HG02759 (cell line): Measurements from ENCODE around the gene PIGO.

Experiments used
- ATAC-seq: cut with Tn5 transposase; IDR thresholded peaks from one replicate; pipeline ENCODE4 v1.9.1; 2021; ENCODE audit warnings: mild to moderate bottlenecking, moderate library complexity; ENCODE audit not compliant: unreplicated experiment

PIGO gene

DNA sequence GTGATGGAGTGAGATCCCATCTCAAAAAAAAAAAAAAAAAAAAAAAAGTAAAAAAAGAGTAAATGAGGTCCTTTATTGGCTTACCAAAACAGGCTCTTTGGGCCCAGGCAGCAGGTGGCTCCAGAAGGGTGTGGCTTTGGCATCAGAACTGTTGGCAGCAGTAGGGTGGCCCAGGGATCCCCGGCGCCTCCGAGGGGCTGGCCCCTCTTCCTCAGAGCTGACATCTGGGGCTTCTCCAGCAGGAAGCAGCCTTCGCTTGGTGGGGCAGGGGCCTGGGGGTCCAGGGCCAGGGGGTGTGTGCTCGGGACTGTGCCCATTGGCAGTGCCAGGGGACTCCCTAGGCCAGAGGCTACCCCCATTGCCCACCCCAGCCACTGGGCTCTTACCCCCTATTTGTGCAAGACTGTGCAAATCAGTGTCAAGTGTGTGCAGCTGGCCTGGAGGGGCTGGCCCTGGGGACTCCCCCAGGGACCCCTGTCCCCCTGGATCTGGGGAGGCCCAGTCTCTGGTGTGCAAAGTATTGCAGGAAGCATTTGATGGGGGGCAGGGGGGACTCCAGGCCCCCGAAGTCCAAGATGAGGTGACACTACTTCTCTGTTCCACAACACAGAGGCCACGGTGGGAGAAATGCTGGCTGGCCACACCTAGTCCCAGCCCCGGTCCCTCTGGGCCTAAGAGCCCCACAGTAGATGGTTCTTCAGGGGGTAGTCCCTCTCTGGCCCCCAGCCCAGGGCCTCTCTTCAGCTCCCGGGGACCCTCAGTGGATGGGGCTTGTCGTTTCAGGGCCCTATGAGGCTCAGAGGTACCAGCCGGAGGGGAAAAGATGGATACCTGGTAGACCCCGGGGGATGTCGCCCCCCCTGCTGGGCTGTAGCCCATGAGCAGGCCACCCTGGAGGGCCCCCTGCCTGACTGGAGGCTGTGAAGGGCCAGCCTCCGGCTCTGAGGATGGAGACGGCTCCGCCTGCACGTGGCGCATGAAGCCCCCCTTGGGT, 11.2 kb upstream of the PIGO start:
- no peak for ATAC-seq

DNA sequence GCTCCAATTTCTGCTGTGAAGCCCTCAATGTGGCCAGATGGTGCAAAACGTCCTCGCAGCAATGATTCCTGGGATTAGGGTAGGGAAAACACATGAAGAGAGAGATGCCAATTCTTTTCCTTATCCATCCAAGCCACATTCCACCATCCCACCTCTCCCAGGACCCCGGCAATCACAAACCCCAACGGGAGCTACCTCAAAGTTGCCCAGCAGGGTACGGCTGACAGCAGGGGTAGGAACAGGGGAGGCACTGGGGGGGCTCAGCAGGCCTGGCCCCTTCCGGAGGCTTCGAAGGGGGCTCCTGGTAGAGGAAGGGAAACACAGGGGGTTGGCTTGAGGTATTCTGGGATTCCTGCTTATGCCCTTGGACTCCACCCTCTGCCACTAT, 9.9 kb upstream of the PIGO start:
- ATAC-seq: no peak

DNA sequence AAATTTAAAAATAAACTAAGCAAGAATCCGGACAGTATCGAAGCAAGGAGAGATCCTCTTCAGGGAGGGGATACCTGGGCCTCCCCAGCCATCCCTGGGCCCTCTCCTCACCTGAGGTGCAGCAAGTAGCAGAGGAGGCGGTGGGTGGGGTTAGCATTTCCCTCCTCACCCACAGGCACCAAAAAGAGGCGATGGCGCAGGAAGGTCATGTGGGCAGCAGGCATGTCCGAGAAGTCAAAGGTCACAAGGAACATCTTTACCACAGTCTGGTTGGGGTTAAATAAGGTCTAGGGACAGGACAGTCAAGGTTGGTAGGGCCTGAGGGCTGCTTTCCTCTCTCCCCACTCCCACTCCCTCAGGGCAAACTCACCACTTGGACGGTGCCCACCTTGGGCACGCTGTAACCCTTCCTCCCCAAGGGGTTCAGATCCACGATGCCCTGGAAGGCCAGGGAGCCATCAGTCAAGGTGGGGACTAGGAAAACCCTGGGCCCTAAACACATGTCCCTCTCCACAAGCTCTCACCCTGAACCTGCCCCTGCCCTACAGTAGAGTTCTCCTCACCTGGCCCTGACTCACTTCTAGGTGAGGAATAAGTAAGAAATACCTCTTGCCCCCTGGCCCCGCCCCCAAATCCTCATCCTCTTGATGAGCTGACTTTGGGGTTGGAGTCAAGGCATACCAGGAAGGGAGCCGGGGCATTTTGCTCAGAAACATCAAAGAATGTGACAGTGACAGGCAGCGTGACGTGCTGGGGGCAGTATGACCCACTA, 9.4 kb upstream of the PIGO start:
- ATAC-seq: no peak

DNA sequence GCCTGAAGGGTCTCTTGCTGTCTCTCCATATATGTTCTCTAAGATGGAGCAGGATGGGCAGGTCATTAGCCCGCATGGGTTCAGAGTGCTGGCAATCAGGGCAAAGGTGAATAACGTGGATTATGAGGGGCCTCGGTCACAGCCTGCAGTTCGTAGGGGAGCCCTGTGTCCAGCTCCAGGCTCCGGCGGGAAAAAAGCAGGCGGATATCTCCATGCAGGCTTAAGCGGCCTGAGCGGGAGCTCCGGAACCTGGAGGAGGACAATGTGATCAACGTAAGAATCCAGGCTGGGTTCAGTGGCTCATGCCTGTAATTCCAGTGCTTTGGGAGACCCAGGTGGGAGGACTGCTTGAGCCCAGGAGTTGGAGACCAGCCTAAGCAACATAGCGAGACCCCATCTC, 8.7 kb upstream of the PIGO start:
- ATAC-seq: no peak

DNA sequence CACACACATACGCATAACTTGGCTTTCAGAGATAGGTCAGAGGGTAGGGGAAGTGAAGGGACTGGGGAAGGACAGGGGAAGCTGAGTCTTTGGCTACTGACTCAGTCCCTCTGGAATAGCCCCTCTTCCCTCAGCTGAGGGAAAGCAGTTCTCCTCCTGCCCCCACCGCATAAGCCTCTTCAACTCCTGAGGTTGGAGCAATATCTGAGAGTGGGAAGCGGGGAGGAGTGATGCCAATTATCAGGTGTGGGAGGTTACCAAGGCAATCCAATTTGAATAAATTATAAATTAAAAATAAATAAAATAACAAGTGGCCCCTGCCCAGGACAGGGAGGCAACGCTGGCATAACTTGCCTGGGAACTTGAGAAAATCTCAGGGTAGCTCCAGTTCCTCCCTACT, 8.2 kb upstream of the PIGO start:
- ATAC-seq: no peak

DNA sequence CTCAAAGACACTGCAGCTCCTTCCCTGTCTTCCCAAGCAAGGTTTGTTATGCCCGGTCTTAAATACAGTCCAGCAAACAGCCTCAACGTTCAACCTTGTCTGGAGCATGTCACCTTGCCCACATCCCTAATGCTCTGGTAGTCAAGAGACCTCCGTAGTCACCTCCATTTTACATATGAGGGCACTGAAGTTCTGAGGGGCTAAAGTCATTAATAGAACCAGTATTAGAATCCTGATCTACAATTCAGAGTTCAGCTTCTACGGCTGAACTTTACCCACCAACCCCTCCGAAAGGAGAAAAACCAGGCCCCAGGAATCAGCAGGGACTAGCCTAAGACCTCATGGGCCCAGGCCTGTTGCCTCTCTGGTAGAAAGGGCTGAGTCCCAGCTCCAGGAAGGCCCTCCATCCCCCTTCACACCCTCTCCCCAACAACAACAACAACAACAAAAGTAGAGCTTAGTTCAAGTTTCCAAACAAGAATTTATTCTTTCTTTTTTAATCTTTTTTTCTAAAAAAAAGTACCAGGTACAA, 7.3 kb upstream of the PIGO start:
- no peak for ATAC-seq

DNA sequence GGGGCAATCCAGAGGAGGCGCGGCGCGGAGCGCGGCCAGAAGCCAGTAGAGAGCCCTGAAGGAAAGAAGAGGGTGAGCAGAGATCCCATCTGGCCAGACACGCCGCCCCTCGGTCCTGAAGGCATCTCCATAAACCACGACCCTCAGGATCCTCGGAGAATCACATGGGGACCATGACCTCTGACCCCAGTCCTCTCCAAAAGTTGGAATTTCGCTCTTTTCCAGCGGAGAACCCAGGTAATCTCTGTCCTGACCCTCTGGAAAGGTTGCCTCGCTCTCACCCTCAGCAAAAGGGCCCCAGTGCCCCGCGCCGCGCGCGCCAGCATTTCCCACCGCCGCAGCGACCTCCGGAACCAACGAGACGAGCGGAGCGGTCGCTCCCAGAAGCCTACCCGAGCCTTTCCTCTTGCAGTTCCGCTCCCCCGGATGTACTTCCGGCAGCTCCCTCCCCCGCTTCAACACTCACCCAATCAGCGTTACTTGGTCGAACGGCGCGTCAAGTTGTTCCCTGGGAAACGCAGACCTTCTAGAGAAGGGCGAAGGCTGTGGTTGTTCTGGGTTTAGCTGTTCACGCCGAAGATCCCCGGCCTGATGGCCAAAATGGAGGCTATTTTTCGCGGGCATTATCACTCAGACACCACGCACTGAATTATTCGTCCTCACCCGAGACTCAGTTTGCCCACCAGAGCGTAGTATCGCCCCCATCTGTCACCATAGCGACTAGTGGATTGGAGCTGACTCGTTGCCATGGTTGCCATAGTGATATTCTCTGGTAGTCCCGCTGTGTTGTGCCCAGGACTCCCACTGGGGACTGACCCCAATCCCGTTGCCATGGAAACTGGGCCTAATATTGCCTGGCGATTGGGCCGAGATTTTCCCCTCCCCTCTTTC, 6.6 kb upstream of the PIGO start, which contains the start of gene STOML2:
STOML2 (minus strand) TSS at position 363 of the 891 bp plus-strand sequence; CDS start at position 326, 37 bp downstream.
- peak; percentile 98 for ATAC-seq

DNA sequence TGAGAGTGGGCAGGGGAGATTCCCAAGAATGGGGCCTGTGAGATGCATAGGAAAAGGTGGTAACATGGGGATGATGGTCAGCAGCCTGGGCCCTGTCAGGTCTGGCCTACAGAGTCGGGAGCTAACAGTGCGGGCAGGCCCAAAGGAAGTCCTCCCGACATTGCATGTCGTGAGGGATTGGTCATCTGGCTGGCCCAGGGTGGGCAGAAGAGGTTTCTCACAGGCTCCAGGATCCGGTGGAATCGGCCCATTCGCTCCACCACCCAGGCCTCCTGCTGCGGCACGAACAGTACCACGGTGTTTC, 6.0 kb upstream of the PIGO start:
- ATAC-seq: peak; percentile 6

DNA sequence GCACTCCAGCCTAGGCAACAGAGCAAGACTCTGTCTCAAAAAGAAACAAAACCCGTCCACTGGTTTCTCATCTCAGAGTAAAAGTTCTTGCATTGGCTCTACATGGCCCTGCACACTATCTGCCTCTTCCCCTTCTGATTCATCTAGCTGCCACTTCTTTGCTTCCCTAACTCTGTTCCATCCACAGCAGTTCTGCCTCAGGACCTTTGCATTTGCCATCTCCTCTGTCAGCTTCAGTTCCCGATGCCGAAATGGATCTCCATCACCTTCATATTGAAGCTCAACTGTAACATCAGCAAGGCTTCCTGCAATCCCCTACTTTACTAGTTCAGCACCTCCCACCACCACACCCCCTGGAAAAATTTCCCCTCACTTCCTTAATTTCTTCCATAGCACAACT, 1.2 kb upstream of the PIGO start:
- no peak for ATAC-seq

DNA sequence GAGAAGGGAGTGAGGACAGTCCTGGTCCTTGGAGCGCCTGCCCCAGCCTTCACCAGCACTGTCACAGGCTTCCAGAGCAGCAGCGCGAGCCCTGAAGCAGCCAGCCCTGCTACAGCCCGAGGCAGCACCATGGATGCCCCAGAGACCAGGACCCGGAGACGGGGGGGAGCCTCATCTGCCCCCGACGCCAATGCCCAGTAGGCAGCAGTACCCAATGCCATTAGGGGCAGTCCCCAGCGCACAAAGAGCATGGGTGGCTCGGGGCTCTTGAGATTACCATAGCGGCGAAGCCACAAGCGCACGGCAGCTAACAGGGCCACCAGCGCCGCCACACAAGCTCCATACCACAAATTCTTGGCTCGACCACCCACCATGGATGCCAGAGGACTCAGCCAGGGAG, 4.9 kb downstream of the PIGO start:
- ATAC-seq: no peak

DNA sequence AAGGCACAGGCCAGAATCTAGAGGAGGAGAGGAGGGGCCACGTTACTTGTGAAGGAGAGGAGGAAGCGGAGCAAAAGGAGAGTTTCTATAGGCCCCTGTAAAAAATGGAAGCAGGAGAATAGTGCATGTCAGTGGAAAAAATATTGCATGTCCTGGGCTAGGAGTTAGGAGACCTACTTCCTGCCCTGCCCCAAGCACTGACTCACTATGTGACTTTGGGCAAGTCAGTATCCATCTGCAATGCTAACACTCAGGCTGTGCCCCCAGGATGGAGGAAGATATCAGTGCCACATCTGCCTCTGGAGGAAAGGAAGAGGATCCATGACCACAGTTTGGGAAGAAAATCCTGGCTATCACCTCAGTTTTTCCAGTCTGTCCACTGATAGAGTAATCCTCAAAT, 7.0 kb downstream of the PIGO start:
- ATAC-seq: no peak

DNA sequence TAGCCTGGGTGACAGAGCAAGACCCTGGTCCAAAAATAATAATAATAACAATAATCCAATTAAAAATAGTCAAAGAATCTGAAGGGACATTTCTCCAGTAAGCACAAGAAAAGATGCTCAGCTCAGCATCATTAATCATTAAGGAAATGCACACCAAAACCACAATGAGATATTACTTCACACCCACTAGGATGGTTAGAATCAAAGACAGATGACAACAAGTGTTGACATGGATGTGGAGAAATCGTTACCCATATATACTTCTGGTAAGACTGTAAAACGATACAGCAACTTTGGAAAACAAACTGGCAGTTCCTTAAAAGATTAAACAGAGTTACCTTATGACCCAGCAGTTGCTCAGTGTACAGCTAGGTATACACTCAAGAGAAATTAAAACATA, 11.3 kb downstream of the PIGO start:
- no peak for ATAC-seq

DNA sequence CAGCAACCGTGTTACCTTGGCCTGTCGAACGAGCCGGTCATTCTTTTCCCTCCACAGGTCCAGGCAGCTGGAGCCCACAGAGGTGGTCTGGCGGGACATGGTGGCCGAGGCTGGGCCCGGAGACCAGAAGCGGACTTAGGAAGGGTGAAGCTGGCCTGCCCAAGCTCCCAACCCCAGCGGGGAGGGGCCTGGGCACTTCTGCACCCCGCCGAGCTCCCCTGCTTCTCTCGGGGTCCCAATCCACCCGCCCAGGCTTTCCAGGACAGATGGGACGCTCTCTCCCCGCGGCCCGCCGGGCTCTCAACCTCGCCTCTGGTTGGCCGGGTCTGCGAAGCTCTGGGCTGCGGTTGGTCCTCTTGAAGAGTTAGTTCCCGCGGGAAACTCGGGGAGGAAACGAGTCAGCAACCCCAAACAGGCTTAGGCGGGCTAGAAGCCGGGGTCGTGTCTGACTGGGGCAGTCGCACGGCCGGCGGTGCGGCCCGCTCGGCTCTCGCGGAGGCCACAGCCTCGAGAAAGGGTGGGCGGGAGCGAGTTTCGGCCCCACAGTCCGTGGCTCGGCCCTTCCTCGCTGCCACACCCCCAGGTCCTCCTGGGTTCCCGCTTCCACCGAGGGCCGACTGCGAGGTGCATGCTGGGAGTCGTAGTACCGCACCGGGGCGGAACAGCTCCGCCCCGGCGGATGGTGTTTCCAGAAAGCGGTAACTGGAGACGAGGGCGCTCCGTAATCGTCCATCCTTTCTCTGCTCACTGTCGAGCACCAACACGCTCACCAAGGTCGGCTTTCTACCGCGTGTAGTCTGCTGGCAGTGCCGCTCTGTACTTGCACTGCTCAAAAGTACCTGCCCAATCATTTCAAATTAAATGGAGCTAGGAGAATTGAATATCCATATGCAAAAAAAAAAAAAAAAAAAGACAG, 16.7 kb downstream of the PIGO start, which contains the start of gene FANCG:
FANCG (minus strand) TSS at position 517 of the 916 bp plus-strand sequence; CDS start at position 99, 418 bp downstream.
- ATAC-seq: peak; percentile 94

DNA sequence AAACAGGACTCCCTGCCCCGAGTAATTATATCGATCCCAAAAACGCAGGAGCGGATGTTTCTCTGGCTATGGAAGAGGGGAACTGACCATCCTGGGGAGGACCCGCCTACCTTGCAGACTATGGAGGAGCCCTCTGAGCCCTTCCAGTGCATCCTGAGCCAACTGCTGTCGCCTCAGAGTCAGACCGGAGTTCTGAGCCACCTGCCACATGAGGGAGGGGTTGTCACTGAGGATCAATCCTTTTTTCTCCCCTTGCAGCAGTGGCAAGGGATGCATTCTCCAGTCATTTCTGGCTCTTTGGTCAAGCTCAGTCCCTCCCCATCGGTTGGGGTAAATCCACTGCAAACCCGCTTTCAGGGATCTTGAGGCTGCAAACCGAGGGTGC, 17.4 kb downstream of the PIGO start:
- ATAC-seq: no peak

DNA sequence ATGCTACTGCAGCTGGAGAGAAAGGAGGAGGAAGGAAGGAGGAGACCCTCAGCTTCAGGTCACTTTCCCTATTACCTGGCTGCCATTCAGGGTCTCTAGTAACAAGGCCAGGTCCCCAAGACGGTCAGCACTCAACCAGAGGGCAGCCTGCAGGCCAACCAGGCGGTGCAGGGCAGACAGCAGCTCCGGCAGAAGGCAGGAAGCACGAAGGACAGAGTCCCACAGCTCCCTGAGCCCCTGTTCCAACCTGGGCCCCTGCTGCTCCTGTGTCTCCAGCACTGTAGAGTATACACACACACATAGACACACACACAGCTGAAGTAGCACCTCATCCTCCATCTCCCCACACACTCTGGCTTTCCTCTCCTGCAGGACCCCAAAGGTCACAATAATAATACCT, 18.3 kb downstream of the PIGO start:
- no peak for ATAC-seq

DNA sequence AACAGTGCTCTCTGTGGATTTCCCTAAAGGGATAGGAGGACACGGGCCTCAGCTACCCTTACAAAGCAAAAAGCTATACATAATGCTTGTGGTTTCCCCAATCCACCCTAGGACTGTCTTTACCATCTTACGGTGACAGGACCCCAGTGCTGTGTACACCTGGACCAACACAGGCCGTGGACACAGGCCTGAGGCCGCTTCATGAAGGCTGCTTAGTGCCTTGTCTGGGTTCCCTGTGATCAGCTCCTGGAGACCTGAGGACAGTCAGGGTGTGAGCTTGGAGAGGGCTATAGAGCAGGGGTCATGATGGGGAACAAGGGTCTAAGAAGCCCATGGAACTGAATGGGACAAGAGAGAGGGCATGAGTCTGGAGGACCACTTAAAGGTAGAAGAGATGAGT, 19.5 kb downstream of the PIGO start:
- ATAC-seq: no peak

DNA sequence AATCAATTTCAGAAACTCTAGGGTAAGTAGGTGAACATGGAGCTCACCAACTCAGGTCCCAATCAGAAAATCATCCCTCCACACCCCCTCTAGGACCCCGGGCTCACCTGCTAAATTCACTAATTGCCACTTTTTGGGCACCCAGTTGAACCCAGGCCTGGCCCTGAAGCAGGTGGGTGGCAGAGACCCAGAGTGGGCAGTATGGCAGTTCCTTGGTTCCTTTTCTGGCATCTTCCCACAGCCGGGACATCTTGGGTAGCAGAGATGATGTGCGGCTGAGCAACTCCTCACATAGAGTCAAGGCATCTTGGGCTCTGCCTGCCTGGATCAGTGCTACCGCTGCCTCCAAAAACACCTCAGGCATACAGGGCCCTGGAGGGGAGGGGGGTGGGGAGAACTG, 21.0 kb downstream of the PIGO start:
- no peak for ATAC-seq

DNA sequence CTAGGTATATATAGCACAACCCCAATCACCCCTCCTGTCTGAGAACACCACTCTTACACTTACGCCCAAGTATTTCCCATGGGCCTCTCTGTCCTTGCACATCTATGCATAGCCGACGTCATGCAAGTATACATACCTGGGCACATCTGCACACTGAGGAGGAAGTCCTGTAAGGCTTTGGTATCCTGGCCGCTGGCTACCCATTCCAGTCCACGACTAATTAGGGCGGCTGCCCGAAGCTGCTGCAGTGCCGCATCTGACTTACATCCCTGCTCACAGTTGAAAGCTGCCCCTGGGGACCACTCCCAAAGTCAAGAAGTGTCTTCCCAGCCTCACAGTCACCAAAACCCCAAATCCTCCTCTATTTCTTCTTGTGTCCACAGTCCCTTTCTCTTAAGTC, 21.6 kb downstream of the PIGO start:
- no peak for ATAC-seq

DNA sequence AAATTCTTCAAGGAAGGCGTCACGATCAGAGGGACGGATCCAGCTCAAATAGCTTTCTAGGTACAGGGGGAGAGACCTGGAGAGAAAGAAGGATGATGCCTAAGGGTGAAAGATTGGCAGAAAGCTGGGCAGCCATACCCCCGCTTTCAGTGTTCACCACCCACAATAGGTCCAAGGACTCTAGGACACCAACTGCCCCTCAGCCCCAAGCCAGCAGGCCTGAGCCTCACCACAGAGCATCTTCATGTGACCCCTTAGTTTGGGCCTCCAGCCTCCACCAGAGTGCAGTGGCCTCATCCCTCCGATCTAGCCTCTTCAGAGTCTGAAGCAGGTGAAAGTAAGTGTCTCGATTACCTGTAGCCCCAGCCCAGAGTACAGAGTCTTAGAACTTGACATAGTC, 22.2 kb downstream of the PIGO start:
- no peak for ATAC-seq

DNA sequence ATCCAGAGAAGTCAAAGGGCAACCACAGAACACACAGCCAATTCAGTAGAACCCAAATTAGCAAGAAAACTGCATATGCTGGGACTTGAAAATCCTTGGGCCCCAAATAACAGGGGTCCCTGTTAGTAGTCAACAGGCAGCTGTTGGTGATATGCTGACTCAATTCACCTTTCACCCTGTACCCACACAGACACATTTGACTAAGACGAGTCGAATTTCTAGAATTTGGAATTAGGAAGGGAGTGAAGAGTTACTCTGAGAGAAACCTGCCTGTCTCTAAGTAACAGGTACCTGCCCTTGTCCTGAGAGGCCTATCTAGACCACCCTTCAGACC, 23.1 kb downstream of the PIGO start:
- no peak for ATAC-seq
